Fibroblast of skin of left biceps (primary cell): Measurements from ENCODE around the gene PTX4.
"Not testable (repeated sequence)": the region's sequence is repeated elsewhere in the genome, so short reads cannot be mapped to it uniquely, and the experiment has no call there.

Experiments used
- DNase-seq, 2 experiments: peaks; one replicate each; pipeline ENCODE4 v3.0.0-alpha.2; 2013; ENCODE audit warnings: low read depth in 2 of 2

PTX4 gene

GRCh38 chr16:1444730-1445517, 43.8 kb downstream of the PTX4 start:
- no peak for DNase-seq

- no peak for DNase-seq
Observed at GRCh38 chr16:1443980-1444729, 44.6 kb downstream of the PTX4 start, which contains the start of gene CCDC154. TSS of gene CCDC154 (minus strand) at chr16:1444556. CDS start at chr16:1444322, 234 bp downstream.

GRCh38 chr16:1443403-1443973, 45.3 kb downstream of the PTX4 start:
- DNase-seq: no peak

- DNase-seq: no peak
Observed at GRCh38 chr16:1442697-1443096, 46.0 kb downstream of the PTX4 start.

- DNase-seq: no peak
Observed at GRCh38 chr16:1441391-1441829, 47.3 kb downstream of the PTX4 start.

- DNase-seq: not testable (repeated sequence)
Observed at GRCh38 chr16:1439699-1440074, 49.1 kb downstream of the PTX4 start.

GRCh38 chr16:1439058-1439698, 49.6 kb downstream of the PTX4 start:
- no peak for DNase-seq

GRCh38 chr16:1438229-1439057, 50.3 kb downstream of the PTX4 start:
- DNase-seq: no peak

GRCh38 chr16:1437606-1438005, 51.1 kb downstream of the PTX4 start:
- no peak for DNase-seq

- no peak for DNase-seq
Observed at GRCh38 chr16:1436731-1437355, 51.9 kb downstream of the PTX4 start.

- no peak for DNase-seq
Observed at GRCh38 chr16:1435921-1436697, 52.6 kb downstream of the PTX4 start.
